WTC11 (cell line): ENCODE data around the gene SSH3.

Experiments used
- CTCF ChIP-seq: fragments of 200-600 bp; IDR thresholded peaks from 2 replicates; pipeline ENCODE4 v1.8.0; 2022; ENCODE audit warnings: antibody characterized with exemption
- MXD4 ChIP-seq: fragments of 250-450 bp; sonication (Bioruptor Pico); IDR thresholded peaks from 2 replicates; pipeline ENCODE4 v1.8.0; 2021; ENCODE audit warnings: mild to moderate bottlenecking, moderate library complexity, borderline replicate concordance

- TF ChIP-seq CTCF (no peak), MXD4 (no peak)
These were observed 18.7 kb downstream of the SSH3 start for GRCh38 chr11:67322049-67322448.
